CD14-positive monocyte (primary cell): ENCODE data around the gene LRRC8E. TPM values are rescaled to one million over a fixed set of nuclear protein-coding genes. Genes with fewer than 3 reads are reported as not detected.

Source experiments
- DNase-seq, 3 donors: peaks; one replicate each; pipeline ENCODE4 v3.0.0-alpha.2; 2011 to 2022
- H2AFZ ChIP-seq: 2 replicates; pipeline ENCODE4 v1.6.0; 2012; ENCODE audit warnings: mild to moderate bottlenecking, low read depth, low read length, inconsistent platforms; ENCODE audit not compliant: insufficient read depth, poor library complexity, severe bottlenecking
- H3K27ac ChIP-seq, 2 donors: 1 replicate in 1 of 2; 2 replicates in 1 of 2; pipeline ENCODE4 v1.5.1; 2012 to 2013; ENCODE audit warnings: low read length in 2 of 2, control low read depth in 1 of 2, inconsistent platforms in 1 of 2, low read depth in 1 of 2, mild to moderate bottlenecking in 1 of 2
- H3K27me3 ChIP-seq, 2 donors: one replicate each; pipeline versions ENCODE4 v1.6.0 to v1.6.1; 2011 to 2013; ENCODE audit warnings: low read length in 2 of 2; ENCODE audit not compliant: control insufficient read depth in 2 of 2, insufficient read depth in 2 of 2
- H3K36me3 ChIP-seq, 2 donors: replicated peaks in 1 of 2; 1 replicate in 1 of 2; 2 replicates in 1 of 2; pipeline versions ENCODE4 v1.5.1 to v1.6.1; 2012 to 2013; ENCODE audit warnings: low read length in 2 of 2, control low read depth in 1 of 2, inconsistent platforms in 1 of 2, mild to moderate bottlenecking in 1 of 2; ENCODE audit not compliant: insufficient read depth in 2 of 2, control insufficient read depth in 1 of 2
- H3K4me1 ChIP-seq, 2 donors: 1 replicate in 1 of 2; 2 replicates in 1 of 2; pipeline versions ENCODE4 v1.5.1 to v1.6.1; 2012 to 2013; ENCODE audit warnings: low read length in 2 of 2, control low read depth in 1 of 2, inconsistent platforms in 1 of 2, mild to moderate bottlenecking in 1 of 2, moderate library complexity in 1 of 2; ENCODE audit not compliant: insufficient read depth in 2 of 2, control insufficient read depth in 1 of 2
- H3K4me2 ChIP-seq: replicated peaks from 2 replicates; pipeline ENCODE3; 2012; ENCODE audit warnings: low read length, moderate library complexity, mild to moderate bottlenecking; ENCODE audit not compliant: poor library complexity, severe bottlenecking; ENCODE audit errors: extremely low read depth
- H3K4me3 ChIP-seq, 3 experiments: fragments of 200-600 bp in 1 of 3; sonication (generic) in 1 of 3; replicated peaks in 1 of 3; 1 replicate in 2 of 3; 2 replicates in 1 of 3; pipeline ENCODE4 v1.5.1; 2011 to 2013; ENCODE audit warnings: low read length in 3 of 3, mild to moderate bottlenecking in 3 of 3, control low read depth in 2 of 3, low read depth in 2 of 3, inconsistent platforms in 1 of 3, moderate library complexity in 1 of 3
- H3K79me2 ChIP-seq: 2 replicates; pipeline ENCODE4 v1.6.0; 2012; ENCODE audit warnings: mild to moderate bottlenecking, control low read depth, inconsistent platforms, low read length, moderate library complexity; ENCODE audit not compliant: insufficient read depth
- H3K9ac ChIP-seq: 2 replicates; pipeline ENCODE4 v1.6.0; 2017; ENCODE audit warnings: low read length, mild to moderate bottlenecking; ENCODE audit not compliant: insufficient read depth, poor library complexity, severe bottlenecking
- H3K9me3 ChIP-seq, 2 donors: replicated peaks in 1 of 2; 1 replicate in 1 of 2; 2 replicates in 1 of 2; pipeline versions ENCODE4 v1.5.1 to v1.6.1; 2012 to 2013; ENCODE audit warnings: low read length in 2 of 2, control low read depth in 1 of 2; ENCODE audit not compliant: control insufficient read depth in 1 of 2, insufficient read depth in 1 of 2
- H4K20me1 ChIP-seq: 2 replicates; pipeline ENCODE4 v1.6.0; 2012; ENCODE audit warnings: mild to moderate bottlenecking, low read length, control low read depth, moderate library complexity; ENCODE audit not compliant: insufficient read depth
- H3K27ac Mint-ChIP-seq, 7 donors: one replicate each; pipeline ENCODE4 v1.8.0; 2020; ENCODE audit warnings: mild to moderate bottlenecking in 7 of 7, mixed read lengths in 7 of 7, moderate library complexity in 6 of 7, inconsistent platforms in 2 of 7
- H3K27me3 Mint-ChIP-seq, 3 donors: one replicate each; pipeline ENCODE4 v1.8.0; 2021 to 2022; ENCODE audit warnings: low read depth in 3 of 3, mild to moderate bottlenecking in 3 of 3, mixed read lengths in 3 of 3, moderate library complexity in 3 of 3, inconsistent platforms in 1 of 3
- H3K36me3 Mint-ChIP-seq, 2 donors: one replicate each; pipeline ENCODE4 v1.8.0; 2020; ENCODE audit warnings: mixed read lengths in 2 of 2, inconsistent platforms in 1 of 2, mild to moderate bottlenecking in 1 of 2
- H3K4me1 Mint-ChIP-seq: one replicate; pipeline ENCODE4 v1.8.0; 2020; ENCODE audit warnings: mild to moderate bottlenecking, mixed read lengths
- H3K4me3 Mint-ChIP-seq, 2 donors: one replicate each; pipeline ENCODE4 v1.8.0; 2020; ENCODE audit warnings: mild to moderate bottlenecking in 2 of 2, mixed read lengths in 2 of 2, moderate library complexity in 1 of 2
- H3K9me3 Mint-ChIP-seq, 7 donors: one replicate each; pipeline ENCODE4 v1.8.0; 2020 to 2022; ENCODE audit warnings: mixed read lengths in 7 of 7, mild to moderate bottlenecking in 6 of 7, moderate library complexity in 6 of 7, inconsistent platforms in 2 of 7
- WGBS: methylation state at CpG from one replicate; pipeline ENCODE4 v1.1.5; 2013; ENCODE audit warnings: missing lambda C conversion rate; ENCODE audit not compliant: insufficient coverage; 5-methylcytosine and 5-hydroxymethylcytosine counted together
- intact Hi-C, 2 donors: fragments of 100-400 bp; cut with micrococcal nuclease; formaldehyde crosslinking; loops; one replicate each; pipeline versions ENCODE4 v1.15.0 to v1.15.1; 2023
- polyA plus RNA-seq, 3 donors: library from polyadenylated mRNA; depleted of rRNA in 1 of 3; unstranded in 2 of 3; stranded (reverse) in 1 of 3; fragments of 300-500 nt in 2 of 3; fragments of >200 nt in 1 of 3; fragmentation: Illumina TruSeq in 2 of 3; gene quantifications; 1 replicate in 2 of 3; 2 replicates in 1 of 3; pipeline ENCODE4 v1.2.3, GENCODE V29; 2012 to 2021
- TF ChIP-seq, protein P1 (sequence below): fragments of 200-600 bp; IDR thresholded peaks from one replicate; pipeline ENCODE4 v1.8.0; 2022; ENCODE audit warnings: antibody characterized with exemption, mild to moderate bottlenecking

The LRRC8E gene
- polyA plus RNA-seq, 3 donors: not detected

DNA sequence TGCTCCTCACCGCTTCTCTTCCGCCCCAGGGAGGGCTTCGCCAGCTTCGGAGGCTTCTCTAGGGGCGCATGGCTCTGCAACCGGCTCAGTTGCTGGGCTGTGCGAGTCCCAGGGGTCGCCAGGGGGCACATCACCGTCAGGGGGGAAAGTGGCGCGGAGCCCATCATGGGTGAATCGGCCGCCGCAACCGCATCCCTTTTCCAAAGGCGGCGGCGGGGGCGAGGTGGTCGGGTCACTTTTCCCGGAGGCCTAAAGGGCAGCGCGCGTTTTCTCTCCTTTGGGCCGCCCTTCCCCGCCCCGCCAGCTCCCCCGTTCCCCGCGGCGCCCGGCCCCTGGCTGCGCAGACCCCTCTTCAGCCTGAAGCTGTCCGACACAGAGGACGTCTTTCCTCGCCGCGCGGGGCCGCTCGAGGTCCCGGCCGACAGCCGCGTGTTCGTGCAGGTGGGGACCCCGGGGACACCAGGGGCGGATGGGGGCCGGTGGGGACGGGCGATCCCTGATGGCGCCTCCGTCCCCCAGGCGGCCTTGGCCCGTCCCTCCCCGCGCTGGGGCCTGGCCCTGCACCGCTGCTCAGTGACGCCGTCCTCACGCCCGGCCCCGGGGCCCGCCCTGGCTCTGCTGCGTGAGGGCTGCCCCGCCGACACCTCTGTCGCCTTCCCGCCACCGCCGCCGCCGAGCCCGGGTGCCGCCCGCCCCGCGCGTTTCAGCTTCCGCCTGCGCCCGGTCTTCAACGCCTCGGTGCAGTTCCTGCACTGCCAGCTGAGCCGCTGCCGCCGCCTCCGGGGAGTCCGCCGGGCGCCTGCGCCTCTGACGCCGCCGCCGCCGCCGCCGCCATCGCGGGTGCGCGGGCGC is 28.0 kb downstream of the LRRC8E start:
- peaks cover 26 to 47% of the 10 kb centered on the region in 2 donors for H3K27me3 ChIP-seq
- peak overlapping the region in 2 of 3 experiments; percentile 1 to 63 for H3K4me3 ChIP-seq
- Mint-ChIP-seq H3K4me3 (peak overlapping the region; percentile 70 to 89), H3K27me3 (peaks cover 48 to 65% (median 56%) of the 10 kb centered on the region in 3 donors), H3K27ac (no peak overlapping the region), H3K9me3 (peaks cover 0 to 28% (median 15%) of the 10 kb centered on the region in 7 donors), H3K4me1 (peaks cover 43% of the 10 kb centered on the region), H3K36me3 (peaks cover 16 to 20% of the 10 kb centered on the region in 2 donors)
- peak; percentile 17 to 57 (median 31) for DNase-seq
- peak overlapping the region; percentile 74 for H3K4me2 ChIP-seq
- H2AFZ ChIP-seq: peak overlapping the region; percentile 61
- H3K36me3 ChIP-seq: peaks cover 16 to 18% of the 10 kb centered on the region in 2 donors
- peak overlapping the region; percentile 21 for H3K9ac ChIP-seq
- under 1% methylated on average over 98 of the region's 104 CpGs for WGBS
- H4K20me1 ChIP-seq: peaks cover 23% of the 10 kb centered on the region
- H3K9me3 ChIP-seq: peaks cover 0 to 19% of the 10 kb centered on the region in 2 donors
- peaks cover 30 to 54% of the 10 kb centered on the region in 2 donors for H3K4me1 ChIP-seq
- TF ChIP-seq, protein P1, sequence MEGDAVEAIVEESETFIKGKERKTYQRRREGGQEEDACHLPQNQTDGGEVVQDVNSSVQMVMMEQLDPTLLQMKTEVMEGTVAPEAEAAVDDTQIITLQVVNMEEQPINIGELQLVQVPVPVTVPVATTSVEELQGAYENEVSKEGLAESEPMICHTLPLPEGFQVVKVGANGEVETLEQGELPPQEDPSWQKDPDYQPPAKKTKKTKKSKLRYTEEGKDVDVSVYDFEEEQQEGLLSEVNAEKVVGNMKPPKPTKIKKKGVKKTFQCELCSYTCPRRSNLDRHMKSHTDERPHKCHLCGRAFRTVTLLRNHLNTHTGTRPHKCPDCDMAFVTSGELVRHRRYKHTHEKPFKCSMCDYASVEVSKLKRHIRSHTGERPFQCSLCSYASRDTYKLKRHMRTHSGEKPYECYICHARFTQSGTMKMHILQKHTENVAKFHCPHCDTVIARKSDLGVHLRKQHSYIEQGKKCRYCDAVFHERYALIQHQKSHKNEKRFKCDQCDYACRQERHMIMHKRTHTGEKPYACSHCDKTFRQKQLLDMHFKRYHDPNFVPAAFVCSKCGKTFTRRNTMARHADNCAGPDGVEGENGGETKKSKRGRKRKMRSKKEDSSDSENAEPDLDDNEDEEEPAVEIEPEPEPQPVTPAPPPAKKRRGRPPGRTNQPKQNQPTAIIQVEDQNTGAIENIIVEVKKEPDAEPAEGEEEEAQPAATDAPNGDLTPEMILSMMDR: no peak
- intact Hi-C loops: no loop called here
- no peak overlapping the region for H3K27ac ChIP-seq
- no peaks in the 10 kb centered on the region for H3K79me2 ChIP-seq

GRCh38 chr19:7916955-7917266 is 28.6 kb downstream of the LRRC8E start:
- no peak for DNase-seq
- TF ChIP-seq, protein P1: no peak
- peak overlapping the region; percentile 70 to 89 for H3K4me3 Mint-ChIP-seq
- Histone ChIP-seq H3K4me2 (peak overlapping the region; percentile 74), H2AFZ (peak overlapping the region; percentile 61), H4K20me1 (peaks cover 19% of the 10 kb centered on the region), H3K4me3 (peak overlapping the region in 1 of 3 experiments; percentile 63), H3K9me3 (peaks cover 0 to 19% of the 10 kb centered on the region in 2 donors), H3K36me3 (peaks cover 11 to 13% of the 10 kb centered on the region in 2 donors), H3K79me2 (no peaks in the 10 kb centered on the region), H3K9ac (peak overlapping the region; percentile 21), H3K4me1 (peaks cover 36 to 59% of the 10 kb centered on the region in 2 donors), H3K27me3 (peaks cover 26 to 47% of the 10 kb centered on the region in 2 donors), H3K27ac (no peak overlapping the region)
- intact Hi-C loops: no loop called here
- no peak overlapping the region for H3K27ac Mint-ChIP-seq
- 9% methylated on average over 11 of the region's 12 CpGs for WGBS
- H3K9me3 Mint-ChIP-seq: peaks cover 0 to 28% (median 15%) of the 10 kb centered on the region in 7 donors
- H3K4me1 Mint-ChIP-seq: peaks cover 49% of the 10 kb centered on the region
- H3K27me3 Mint-ChIP-seq: peaks cover 48 to 62% (median 56%) of the 10 kb centered on the region in 3 donors
- H3K36me3 Mint-ChIP-seq: peaks cover 15 to 16% of the 10 kb centered on the region in 2 donors
